Stimulated activated CD4-positive, alpha-beta T cell treated with anti-CD3 and anti-CD28 coated beads, Interleukin-12 subunit alpha, Interleukin-12 subunit beta, amount 100 ng/mL, for 48 hours (primary cell): ENCODE measurements around the gene MEGF6.

Source experiments
- DNase-seq, 3 donors: peaks; one replicate each; pipeline ENCODE4 v3.0.0-alpha.2; 2020; ENCODE audit warnings: low read depth in 2 of 3, low spot score in 1 of 3

Gene MEGF6

DNA sequence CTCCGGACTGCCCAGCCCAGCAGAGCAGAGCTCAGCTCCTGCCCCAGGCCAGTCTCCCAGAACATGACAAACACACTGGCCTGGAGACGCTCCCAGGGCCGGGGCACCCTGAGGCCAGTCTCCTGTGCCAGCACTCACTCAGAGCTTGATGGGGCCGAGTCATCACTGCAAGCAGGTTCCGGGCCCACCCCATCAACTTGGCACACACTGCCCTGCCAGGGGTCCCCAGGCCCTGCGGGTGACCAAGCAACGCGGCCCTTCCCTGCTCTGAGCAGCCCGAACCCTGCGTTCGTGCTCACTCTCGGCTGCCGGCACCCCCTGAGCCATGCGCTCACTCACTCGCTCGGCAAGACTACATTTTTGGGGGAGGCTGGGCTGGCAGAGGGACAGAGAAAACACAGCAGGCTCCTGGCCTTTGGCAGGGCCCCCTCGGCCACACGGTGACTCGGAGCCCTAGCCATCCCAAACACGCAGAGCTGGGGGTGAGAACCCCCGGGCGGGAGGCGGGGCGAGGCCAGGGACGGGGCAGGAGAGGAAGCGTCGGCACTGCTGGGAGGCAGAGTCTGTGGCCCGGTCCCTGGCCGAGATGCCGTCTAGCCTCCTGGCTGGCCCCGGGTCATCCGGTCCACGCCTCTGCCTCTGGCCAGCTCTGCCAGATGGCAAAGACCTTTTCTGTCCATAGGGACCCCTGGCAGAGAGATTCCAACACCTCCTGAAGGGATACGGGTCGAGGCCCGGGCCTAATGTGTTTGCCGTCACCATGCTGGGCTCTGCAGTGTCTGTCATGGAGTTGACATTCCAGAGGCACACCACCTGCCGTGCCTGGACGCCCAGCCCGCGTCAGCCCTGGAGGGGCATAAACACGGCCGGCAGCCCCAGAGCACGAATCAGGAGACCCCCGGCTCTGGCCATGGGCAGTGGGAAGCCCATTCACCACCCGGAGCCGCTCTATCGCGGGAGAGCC, 68.0 kb downstream of the MEGF6 start:
- DNase-seq = no peak

DNA sequence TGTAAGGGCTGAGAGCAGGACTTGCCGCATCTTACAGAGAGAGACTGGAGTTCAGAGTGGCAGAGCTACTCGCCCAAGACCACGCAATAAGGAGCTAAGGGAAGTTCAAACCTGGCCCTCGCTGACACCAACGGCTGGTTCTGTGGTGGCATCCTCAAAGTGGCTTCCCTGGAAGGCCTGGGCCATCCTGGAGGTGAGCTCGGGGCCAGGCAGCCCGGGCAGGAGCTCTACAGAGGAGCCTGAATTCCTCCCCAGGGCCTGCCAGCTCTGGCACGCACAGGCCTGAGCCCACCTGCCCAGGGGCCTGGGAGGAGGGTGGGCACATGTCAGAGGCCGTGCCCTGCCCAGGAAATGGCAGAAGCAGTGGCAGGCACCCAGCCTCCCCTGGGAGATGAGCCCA, 68.6 kb downstream of the MEGF6 start:
- DNase-seq = no peak

DNA sequence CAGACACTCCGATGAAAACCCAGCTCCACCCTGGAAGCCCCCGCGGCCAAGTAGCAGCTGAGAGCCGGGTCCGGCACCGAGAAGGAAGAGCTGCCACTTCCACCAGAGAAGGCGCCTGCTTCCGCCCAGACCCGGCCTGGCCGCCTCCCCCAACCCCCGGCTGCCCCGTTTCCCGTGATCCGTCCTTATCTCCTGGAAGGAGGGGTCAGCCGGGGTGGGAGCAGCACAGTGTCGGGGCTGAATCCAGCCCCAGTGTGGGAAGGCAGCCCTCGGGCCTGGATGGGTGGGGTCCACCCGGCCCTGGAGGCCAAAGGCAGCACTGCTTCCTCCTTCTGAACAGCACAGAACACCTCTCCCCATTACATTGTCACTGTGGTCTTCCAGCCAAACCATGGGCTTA, 69.4 kb downstream of the MEGF6 start:
- no peak for DNase-seq

DNA sequence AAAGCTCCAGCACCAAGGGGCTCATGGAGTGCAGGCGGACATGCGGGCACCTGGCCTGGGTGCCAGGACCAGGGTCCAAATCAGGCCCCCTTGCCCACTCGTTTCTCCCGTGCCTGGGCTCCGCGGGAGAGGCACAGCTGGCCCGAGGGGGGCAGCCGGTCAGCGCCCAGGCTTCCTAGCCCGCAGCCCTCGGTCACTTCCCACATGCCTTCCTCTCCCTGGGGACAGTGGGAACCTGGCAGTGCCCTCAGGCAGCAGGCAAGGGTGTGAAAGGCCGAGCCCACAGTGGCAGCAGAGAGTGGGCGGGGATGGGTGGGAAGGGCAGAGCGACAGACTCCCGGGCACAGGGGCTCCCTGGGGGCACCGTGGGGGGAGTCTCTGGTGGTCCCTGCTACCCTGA, 69.8 kb downstream of the MEGF6 start:
- no peak for DNase-seq

DNA sequence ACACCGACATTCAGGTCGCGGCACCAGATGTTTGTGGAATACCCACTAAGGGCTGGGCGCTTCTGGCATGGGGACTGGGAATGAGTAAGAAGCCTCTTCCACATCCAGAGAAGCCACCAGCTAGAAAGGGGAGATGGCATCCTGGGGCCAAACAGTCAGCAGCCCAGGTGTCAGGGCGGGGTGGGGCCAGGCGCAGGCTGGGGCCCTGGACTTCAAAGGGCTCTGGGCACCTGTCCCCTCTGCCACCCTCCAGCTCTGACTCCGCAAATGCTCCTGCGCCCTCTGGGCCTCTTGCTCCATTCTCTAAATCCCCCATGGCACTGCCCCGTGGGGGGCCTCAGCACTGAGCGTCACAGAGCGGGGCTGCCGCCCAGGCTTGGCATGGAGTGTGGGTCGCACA, 70.4 kb downstream of the MEGF6 start:
- DNase-seq = no peak

DNA sequence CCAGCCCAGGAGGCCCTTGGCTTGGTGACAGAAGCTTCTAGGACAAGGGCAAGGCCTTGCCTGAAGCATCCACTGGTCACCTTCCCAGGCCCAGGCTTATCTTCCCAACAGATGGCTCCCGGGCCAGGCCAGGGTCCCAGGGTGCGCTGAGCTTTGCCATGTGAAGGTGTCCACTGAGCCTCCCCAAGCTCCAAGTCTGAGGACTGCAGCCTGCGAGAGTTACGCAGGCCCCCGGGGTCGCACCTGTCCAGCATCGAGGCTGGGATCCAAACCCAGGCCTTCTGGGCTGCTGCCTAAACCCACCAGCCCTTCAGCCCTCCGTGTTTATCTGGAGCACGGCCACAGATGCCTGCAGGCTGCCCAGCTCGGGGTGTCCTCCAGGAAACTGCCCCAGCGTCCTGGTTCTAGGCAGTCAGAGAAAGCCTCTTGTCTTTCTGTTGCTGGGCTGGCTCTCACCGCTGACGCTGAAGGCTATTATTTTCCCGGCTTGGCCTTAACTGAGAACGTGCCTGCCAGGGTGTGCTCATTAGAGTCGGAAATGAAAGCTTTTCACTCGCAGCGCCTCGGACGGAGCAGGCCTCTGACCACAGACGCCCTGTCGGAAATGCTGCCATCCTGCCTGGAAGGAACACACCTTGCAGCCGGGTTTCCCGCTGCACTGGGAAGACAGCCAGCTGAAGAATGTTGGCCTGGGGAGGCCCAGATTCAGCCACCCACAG, 71.4 kb downstream of the MEGF6 start:
- no peak for DNase-seq

DNA sequence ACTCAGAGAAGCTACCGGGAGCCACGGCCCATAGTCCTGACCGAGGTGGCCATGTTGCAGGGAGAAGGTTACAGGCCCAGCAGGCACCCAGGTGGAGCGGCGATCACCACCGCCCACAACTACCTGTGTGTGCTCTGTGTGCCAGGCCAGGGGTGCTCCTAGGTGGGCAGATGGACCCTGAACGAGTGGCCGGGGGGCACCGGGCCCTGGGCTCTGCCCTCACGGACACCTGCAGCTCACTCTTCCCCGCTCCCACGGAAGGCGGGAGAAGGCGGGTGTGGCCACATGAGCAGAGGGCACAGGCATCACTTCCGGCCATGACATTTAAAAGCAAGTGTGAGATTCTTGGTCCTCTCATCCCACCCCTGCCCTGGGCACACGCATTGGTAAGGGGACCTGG, 73.9 kb downstream of the MEGF6 start:
- no peak for DNase-seq

DNA sequence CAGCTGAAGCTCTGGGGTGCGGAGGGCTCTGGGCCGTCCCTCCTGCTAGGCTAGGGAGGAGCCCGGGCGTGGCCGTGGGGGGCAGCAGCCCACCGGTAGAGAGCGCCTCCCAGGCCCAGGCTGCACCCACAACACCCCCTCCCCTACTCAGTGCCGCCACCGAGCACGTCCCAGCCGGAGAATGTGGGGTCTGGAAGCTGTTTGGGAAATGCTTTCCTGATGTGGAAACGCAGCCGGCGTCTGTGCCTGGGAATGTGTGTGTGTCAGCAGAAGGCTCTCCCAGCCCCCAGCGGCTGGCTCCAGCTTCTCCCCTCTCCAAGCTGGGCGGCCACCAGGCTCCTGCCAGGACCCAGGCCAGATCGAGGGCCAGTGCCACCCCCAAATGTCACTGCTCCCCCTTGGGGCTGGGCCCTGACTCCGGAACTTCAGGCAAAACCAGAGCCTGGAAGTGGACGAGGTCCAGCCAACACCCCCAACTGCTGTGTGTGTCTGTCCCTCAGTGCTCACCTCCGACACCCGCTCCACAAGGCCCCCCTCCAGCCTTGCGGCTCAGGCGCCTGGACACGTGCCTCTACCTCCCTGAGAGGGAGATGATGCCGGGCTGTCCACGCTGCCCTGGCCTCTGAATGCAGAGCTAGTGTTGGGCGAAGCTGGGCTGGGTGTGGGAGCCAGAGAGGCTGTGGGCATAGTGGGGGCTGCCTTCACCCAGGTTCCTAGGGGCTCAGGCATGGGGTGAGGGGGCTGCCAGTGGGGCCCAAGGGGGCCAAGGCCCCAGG, 74.7 kb downstream of the MEGF6 start:
- no peak for DNase-seq

DNA sequence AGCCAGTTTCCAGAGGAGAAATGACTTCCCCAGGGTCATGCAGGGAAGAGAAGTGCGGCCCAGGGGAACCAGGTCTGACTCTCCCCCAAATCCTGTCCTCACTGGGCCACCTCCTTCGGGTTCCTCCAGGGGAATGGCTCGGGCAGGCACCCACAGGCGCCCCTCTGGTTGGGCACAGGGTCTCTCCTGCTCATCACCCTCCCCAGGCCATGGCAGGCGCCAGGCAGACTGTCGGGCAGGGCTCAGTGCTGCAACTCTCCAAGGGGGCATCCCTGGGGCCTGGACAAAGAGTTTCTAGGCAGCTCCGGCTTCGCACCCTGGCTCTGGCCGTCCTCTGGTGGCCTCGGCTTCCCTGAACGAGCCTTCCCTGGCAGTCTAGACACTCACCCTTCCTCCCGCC, 75.6 kb downstream of the MEGF6 start:
- no peak for DNase-seq

DNA sequence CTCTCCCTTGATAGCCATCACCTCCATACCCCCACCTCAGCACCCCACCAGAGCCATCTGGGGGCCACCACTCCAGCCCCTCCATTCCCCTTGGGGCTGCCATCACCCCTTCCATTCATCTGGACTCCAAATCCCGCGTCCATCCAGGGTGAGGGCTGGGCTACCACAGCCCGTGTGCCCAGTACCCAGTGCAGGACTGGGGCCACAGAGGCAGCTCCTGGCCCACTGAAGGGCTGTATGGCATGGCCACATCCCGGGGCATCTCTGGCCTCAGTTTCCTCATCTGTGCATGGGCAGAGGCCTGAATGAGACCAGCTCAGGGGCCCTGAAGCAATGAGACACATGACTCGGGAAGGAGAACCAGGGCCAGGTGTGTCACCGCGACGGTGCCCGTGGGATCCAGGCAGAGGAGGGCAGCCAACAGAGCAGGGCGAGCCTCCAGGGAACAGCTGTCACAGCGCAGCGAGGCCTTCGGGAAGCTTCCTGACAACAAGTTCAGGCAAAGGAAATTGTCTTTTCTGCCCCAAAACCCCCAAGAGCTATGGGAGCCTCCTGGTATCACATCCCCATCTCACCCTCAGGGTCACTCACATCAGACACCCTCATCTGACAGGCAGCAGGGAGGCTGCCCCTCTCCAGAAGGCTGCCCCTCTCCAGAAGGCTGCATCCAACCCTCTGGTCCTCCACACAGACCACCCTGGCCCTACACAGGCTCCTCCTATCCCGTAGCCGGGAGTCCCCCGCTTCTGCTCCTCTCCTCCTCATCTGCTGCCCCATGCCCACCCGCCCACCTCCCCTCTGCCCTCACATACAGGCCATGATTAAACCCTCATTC, 76.3 kb downstream of the MEGF6 start:
- no peak for DNase-seq

DNA sequence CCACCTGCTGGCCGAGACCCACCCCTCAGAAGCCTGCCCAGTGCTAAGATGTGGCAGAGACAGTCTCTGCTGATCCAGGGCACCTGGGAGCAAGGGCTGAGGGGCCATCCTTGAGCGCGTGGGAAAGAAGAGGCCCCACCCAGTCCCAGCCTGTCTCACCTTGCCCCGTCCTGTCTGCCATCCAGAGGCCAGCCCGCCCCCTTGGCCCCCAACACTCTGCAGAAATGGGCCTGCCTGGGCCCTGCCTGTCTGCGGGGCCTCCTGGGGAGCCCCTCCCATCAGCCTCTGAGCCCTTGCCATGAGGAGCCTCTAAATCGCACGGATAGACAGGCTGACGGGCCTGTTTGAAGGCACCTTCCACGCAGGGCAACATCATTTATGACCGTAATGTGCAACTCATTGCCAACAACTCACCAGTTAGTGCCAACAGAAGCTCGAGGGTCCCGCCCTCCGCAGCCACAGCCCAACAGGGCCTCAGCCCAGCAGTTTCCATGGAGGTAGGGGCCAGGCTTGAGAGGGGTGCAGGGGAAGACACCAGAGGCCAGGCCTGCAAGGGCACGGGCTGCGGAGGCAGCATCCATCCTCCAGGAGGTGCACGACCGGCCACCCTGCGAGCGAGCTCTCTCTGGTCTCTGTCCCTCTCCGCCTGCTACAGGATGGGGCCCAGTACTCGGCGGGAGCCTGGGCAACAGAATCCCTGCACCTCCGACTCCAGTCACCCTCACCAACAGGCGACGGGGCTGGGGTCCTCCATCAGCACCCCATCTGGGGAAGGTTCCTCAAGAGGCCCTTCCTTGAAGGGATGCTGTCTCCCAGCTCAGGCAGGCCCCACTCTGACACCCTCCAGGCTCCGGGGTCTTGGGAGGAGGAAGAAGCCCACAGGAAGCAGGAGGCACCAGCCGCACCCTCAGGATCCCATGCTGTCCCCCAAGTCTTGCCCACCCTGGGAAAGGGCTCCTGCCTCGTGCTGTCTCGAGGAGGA, 78.0 kb downstream of the MEGF6 start:
- DNase-seq = no peak

DNA sequence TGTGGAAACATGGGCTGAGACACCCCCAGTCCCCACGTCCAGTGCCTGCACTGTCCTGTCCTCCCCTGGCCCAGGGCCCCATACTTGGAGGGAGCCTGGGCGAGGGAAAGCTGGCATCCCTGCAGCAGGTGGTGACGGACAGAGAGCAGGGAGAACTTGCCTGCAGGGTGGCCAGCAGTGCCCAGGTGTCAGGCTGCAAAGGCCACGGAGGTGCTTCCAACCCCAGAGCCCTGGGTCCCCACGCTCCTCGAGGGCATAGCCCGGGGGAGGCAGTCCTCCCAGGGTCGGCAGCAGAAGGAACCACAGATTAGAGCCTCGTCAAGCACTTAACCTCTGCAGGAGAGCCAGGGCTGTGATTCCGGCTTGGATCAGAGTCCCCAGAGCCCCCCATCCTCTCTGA, 79.4 kb downstream of the MEGF6 start:
- no peak for DNase-seq

DNA sequence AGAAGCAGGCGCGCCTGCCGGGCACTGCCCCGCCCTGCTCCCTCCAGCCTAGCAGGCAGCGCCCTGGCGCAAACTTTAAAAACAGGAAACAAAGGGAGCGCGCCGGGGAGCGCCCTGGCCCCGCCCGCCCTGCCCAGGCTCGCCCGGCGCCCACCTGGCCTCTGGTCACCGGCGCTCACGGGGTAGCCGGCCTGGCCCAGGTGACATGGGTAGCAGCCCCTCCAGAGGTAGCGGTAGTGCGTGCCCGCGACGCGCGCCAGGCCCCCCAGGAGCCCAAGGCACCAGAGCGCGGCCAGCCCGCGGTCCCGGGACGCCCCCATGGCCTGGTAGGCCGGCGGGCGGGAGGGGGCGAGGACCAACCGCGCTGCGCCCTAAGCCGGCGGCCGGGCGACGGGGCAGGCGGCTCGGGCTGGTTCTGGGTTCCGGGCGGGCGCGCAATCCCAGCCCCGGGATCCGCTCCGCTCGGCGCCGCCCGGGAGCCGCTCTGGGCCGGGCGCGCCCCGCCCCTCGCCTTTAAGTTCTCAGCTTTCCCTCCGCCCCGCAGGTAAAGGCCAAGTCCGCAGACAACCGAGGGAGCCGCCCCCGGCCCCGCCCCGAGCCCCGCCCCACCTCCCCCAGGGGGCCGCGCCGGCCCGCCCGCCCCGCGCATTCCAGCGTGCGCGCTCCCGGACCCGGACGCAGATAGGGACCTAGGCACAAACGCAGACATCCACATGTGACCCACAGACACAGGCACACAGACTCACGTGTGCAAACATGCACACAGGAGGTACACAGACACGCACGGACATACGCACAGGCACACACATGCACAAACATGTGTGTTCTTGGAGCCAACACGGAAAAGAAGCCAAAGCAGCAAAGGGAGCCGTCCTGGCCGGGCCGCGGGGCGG, 80.1 kb downstream of the MEGF6 start:
- DNase-seq = peak; percentile 55 to 75 (median 58)

DNA sequence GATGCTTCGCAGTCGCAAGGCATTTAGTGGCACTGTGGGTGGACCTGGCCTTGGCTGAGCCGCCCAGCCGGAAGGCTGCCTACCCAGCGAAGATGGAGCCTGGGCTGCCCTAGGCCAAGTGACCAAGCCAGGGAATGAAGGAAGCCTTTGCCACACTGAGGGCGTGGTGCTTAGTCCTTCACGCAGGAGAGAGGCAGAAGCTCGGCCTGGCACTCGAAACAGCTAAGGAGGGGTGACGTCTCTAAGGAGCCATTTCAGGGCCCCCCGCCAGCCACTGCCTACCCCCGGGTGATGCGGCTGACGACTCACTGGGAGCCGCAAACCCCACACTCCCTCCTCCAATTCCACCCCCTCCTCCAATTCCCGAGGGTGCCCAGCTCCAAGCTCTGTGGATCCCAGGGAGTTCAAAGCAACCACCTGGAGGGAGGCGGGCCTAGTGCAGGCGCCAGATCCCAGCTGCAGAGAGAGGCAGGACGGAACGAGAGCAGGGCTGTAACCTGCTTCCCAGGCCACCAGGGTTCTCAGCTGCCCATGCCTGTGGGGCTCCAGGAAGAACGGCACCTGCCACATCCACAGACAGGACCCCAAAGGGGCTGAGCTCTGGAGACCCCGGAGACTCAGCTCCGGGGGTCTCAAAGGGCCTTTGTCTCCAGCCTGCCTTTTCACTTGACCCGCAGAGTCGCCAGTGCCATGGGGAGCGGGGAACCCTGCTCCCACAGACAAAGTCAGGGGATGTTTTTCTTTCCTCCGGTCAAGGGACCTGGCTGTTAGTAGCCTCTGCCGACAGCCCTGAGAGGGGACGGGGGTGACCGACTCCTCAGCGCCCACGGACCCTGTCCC, 81.0 kb downstream of the MEGF6 start:
- DNase-seq = no peak

DNA sequence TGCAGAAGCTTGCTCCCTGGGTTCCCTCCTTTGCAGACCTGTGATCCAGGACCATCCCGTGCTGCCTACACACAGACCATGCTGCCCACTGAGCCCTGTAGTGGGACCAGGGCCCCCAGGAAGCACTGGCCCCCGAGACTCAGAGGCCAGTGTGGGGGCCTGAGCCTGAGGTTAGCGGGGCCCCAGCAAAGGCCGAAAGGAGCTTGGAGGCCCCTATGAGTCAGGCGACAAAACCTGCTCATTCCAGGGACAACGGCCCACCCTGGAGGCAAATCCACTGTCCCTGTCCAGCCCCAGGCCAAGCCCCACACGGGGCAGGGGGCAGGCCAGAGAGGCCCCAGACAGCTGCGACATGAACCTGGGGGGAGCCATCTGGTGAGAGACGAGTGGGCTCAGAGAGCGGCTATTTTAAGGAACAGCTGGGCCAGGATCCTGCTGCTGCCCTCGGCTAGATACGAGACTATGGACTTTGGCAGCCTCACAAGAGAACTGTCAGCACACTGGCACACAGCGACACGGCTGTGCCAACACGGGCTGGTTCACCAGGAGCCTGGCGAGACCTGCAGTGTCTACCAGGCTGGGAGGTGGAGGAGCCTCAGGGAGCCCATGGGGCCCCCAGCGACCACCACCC, 82.1 kb downstream of the MEGF6 start:
- no peak for DNase-seq

DNA sequence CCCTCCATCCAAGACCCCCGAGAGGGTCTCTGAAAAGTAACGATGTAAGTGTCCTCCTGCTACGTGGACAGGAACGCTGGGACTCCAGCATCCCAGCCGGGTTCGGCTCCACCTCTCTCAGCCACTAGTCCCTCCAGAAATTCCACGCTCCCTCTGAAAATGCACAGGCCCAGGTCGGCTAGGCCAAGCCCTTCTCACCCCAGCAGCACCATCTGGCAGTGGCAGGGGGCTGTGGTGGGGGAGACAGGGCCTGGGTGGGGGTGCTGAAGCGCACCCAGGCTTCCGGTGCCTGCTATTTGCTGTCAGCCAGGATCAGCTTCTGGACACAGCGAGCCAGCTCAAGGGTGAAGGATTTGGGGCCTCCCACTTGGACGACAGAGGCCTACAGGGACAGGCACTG, 83.5 kb downstream of the MEGF6 start:
- DNase-seq = no peak
